CD4-positive, alpha-beta T cell treated with Interleukin-10 for 1 hour (primary cell): ENCODE measurements around the gene HYAL3.

ENCODE experiments used
- DNase-seq: peaks from one replicate; pipeline ENCODE4 v3.0.0-alpha.2; 2020

The HYAL3 gene

GRCh38 chr3:50327943-50328691 lies 28.9 kb upstream of the HYAL3 start, which contains the start of gene TUSC2:
TSS of gene TUSC2 (minus strand) at chr3:50328223. CDS start at chr3:50328099, 124 bp downstream.
- DNase-seq, result peak; percentile 95

- DNase-seq, result no peak
These were observed 27.9 kb upstream of the HYAL3 start for GRCh38 chr3:50327129-50327528.

GRCh38 chr3:50326182-50326541 lies 27.0 kb upstream of the HYAL3 start:
- no peak for DNase-seq

GRCh38 chr3:50325497-50326181 lies 26.4 kb upstream of the HYAL3 start:
- no peak for DNase-seq

GRCh38 chr3:50325113-50325480 lies 25.9 kb upstream of the HYAL3 start:
- DNase-seq, result no peak

GRCh38 chr3:50324351-50325112 lies 25.3 kb upstream of the HYAL3 start:
- peak; percentile 72 for DNase-seq

GRCh38 chr3:50323614-50324199 lies 24.5 kb upstream of the HYAL3 start:
- no peak for DNase-seq

- DNase-seq, result no peak
These were observed 23.9 kb upstream of the HYAL3 start for GRCh38 chr3:50323092-50323600.

GRCh38 chr3:50322386-50323091 lies 23.3 kb upstream of the HYAL3 start, which contains the start of gene HYAL2:
TSS of gene HYAL2 (minus strand) at chr3:50322745. CDS start at chr3:50320489, 2,256 bp downstream.
- DNase-seq, result no peak

GRCh38 chr3:50322115-50322385 lies 22.8 kb upstream of the HYAL3 start:
- no peak for DNase-seq

GRCh38 chr3:50321336-50322114 lies 22.3 kb upstream of the HYAL3 start:
- DNase-seq, result peak; percentile 88

- DNase-seq, result no peak
These were observed 21.7 kb upstream of the HYAL3 start for GRCh38 chr3:50320853-50321335.

- DNase-seq, result no peak
These were observed 20.9 kb upstream of the HYAL3 start for GRCh38 chr3:50319894-50320625.

GRCh38 chr3:50319181-50319893 lies 20.1 kb upstream of the HYAL3 start:
- no peak for DNase-seq

GRCh38 chr3:50318615-50319014 lies 19.4 kb upstream of the HYAL3 start:
- no peak for DNase-seq

GRCh38 chr3:50318163-50318562 lies 19.0 kb upstream of the HYAL3 start:
- DNase-seq, result no peak

GRCh38 chr3:50317300-50317699 lies 18.1 kb upstream of the HYAL3 start:
- DNase-seq, result no peak

GRCh38 chr3:50316657-50317242 lies 17.5 kb upstream of the HYAL3 start:
- DNase-seq, result peak; percentile 79

- DNase-seq, result no peak
These were observed 15.6 kb upstream of the HYAL3 start for GRCh38 chr3:50314816-50315215.

GRCh38 chr3:50314342-50314741 lies 15.1 kb upstream of the HYAL3 start:
- DNase-seq, result no peak
